ENCODE results near the gene COBLL1. TPM values are rescaled to one million over a fixed set of nuclear protein-coding genes. Genes with fewer than 3 reads are reported as not detected.

The COBLL1 gene
- total RNA-seq, 1 donor from 2014 or later: 110 TPM

DNA sequence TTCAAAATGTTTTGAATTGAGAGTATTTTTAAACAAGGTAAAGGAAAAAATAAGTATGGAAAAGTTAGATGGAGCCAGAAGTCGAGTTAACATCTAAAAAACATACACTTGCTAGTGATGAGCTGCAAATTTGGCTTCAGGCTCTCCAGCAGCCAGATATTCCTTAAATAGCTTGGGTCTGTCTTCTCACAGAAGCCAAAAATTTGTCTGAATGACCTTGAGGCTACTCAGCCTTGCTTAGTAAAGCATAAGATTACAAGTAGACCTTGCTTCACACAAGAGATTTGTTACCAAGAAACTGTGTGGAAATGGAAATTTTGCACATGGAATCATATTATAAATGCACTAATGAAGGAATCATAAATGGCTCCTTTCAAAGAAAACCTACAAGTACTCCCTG lies 179.6 kb downstream of the COBLL1 start:
- Mint-ChIP-seq H3K27me3 (ENCODE audit: low read depth) (no peaks in the 10 kb centered on the region), H3K36me3 (peaks cover 10% of the 10 kb centered on the region), H3K9me3 (peaks cover 12% of the 10 kb centered on the region), H3K4me1 (no peaks in the 10 kb centered on the region), H3K4me3 (no peak overlapping the region), H3K27ac (no peak overlapping the region)
- DNase-seq (ENCODE audit: low spot score in 2 of 2, unreplicated experiment in 2 of 2): no peak
- TF ChIP-seq, protein P1, sequence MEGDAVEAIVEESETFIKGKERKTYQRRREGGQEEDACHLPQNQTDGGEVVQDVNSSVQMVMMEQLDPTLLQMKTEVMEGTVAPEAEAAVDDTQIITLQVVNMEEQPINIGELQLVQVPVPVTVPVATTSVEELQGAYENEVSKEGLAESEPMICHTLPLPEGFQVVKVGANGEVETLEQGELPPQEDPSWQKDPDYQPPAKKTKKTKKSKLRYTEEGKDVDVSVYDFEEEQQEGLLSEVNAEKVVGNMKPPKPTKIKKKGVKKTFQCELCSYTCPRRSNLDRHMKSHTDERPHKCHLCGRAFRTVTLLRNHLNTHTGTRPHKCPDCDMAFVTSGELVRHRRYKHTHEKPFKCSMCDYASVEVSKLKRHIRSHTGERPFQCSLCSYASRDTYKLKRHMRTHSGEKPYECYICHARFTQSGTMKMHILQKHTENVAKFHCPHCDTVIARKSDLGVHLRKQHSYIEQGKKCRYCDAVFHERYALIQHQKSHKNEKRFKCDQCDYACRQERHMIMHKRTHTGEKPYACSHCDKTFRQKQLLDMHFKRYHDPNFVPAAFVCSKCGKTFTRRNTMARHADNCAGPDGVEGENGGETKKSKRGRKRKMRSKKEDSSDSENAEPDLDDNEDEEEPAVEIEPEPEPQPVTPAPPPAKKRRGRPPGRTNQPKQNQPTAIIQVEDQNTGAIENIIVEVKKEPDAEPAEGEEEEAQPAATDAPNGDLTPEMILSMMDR (IDR thresholded peaks at IDR 0.05; ENCODE audit: unreplicated experiment): no peak

DNA sequence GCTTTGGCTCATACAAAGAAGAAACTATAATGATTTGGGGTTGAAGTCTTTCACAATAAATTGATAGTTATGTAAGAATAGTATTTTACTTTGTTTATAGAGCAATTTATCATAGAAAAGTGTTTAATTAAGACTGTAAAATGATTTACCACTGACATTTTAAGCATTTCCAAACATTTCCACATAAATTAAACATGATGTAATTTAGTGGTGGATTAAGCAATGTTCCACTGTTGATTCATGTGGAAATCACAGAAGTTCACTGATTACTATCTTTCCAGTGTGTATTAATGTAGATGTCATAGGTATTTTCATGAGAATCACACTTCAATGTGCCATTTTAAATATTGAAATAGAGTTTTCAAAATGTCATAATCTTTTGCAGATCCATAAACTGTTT lies 180.3 kb downstream of the COBLL1 start:
- no peaks in the 10 kb centered on the region for H3K4me1 Mint-ChIP-seq
- DNase-seq (ENCODE audit: low spot score in 2 of 2, unreplicated experiment in 2 of 2): no peak
- H3K36me3 Mint-ChIP-seq: peaks cover 10% of the 10 kb centered on the region
- TF ChIP-seq, protein P1 (IDR thresholded peaks at IDR 0.05; ENCODE audit: unreplicated experiment): no peak
- peaks cover 7% of the 10 kb centered on the region for H3K9me3 Mint-ChIP-seq
- H3K27ac Mint-ChIP-seq: no peak overlapping the region
- H3K27me3 Mint-ChIP-seq (ENCODE audit: low read depth): no peaks in the 10 kb centered on the region
- H3K4me3 Mint-ChIP-seq: no peak overlapping the region

DNA sequence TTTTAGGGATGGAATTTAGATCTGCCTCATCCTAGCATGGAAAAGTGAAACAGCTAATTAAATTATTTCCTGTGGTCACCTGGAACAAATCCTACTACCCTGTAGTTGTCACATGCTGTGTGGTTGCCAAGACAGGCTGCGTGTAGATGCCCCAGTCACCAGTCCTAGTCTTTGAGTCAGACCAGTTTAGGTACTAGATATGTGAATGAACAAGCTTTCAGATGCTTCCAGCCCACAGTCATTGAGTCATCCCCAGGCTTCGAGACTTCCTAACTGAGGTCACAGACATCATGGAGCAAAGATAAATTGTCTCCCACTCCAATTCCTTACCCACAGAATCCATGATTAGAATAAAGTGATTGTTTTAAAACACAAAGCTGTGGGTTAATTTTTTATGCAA lies 184.5 kb downstream of the COBLL1 start:
- DNase-seq (ENCODE audit: low spot score in 2 of 2, unreplicated experiment in 2 of 2): no peak
- Mint-ChIP-seq H3K36me3 (peaks cover 13% of the 10 kb centered on the region), H3K27me3 (ENCODE audit: low read depth) (no peaks in the 10 kb centered on the region), H3K27ac (no peak overlapping the region), H3K4me1 (no peaks in the 10 kb centered on the region), H3K9me3 (peaks cover 29% of the 10 kb centered on the region), H3K4me3 (no peak overlapping the region)
- TF ChIP-seq, protein P1 (IDR thresholded peaks at IDR 0.05; ENCODE audit: unreplicated experiment): no peak

DNA sequence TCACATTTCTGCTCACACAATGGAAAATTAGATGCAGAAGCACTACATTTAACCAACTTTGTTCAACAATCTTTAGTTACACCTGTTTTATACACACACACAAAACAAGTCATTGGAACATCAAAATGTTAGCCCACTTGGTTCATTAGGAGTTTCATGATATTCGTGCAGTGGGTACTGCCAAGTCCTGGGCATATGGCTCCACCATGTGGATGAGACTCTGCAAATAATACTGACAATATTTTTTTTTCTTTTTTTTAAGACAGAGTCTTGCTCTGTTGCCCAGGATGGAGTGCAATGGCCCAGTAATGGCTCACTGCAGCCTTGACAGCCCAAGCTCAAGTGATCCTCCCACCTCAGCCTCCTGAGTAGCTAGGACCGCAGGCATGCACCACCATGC lies 185.9 kb downstream of the COBLL1 start:
- no peak for DNase-seq (ENCODE audit: low spot score in 2 of 2, unreplicated experiment in 2 of 2)
- peaks cover 41% of the 10 kb centered on the region for H3K9me3 Mint-ChIP-seq
- TF ChIP-seq, protein P1 (IDR thresholded peaks at IDR 0.05; ENCODE audit: unreplicated experiment): no peak
- H3K36me3 Mint-ChIP-seq: peaks cover 17% of the 10 kb centered on the region
- no peak overlapping the region for H3K4me3 Mint-ChIP-seq
- no peaks in the 10 kb centered on the region for H3K4me1 Mint-ChIP-seq
- H3K27me3 Mint-ChIP-seq (ENCODE audit: low read depth): no peaks in the 10 kb centered on the region
- H3K27ac Mint-ChIP-seq: no peak overlapping the region

DNA sequence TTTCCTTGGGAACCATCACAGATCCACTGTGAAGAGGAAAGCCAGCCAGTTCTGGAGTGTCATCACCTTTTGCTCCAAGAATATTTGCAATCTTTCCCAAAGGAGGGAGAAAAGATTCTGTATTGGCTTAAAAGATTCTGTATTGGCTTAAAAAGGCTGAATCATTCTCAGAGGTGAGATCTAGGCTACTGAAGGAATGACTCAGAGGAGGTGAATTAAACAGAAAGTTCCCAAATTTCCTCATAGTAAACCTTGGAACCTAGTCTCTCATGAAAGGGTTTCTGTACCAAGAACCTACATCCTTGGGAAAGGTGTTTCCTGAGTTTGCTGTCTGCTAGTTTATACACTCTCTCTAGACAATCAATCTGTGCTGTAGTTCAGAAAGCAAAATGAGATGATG lies 186.3 kb downstream of the COBLL1 start:
- no peak for DNase-seq (ENCODE audit: low spot score in 2 of 2, unreplicated experiment in 2 of 2)
- Mint-ChIP-seq H3K4me3 (no peak overlapping the region), H3K27me3 (ENCODE audit: low read depth) (no peaks in the 10 kb centered on the region), H3K9me3 (peaks cover 45% of the 10 kb centered on the region), H3K4me1 (no peaks in the 10 kb centered on the region), H3K36me3 (peaks cover 21% of the 10 kb centered on the region), H3K27ac (no peak overlapping the region)
- TF ChIP-seq, protein P1 (IDR thresholded peaks at IDR 0.05; ENCODE audit: unreplicated experiment): no peak

DNA sequence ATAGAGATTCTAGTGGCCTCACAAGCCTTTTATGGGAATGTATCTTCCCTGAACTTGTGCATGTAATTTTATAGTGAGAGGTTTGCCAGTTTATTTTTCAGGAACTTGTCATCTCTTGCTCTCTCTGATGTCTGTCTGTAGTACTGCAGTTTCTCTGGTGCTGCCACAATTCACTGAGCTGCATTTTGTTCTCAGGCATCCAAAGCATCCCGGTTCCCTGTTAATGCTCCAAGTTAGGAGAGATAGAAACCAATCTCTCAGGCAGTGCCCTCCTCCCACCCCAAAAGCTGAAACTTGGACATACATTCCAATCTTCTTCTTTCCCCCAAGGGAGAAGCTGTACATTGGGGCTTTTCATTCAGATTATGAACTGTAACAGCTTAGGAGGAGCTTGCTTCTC lies 190.3 kb downstream of the COBLL1 start:
- Mint-ChIP-seq H3K27ac (no peak overlapping the region), H3K9me3 (peaks cover 72% of the 10 kb centered on the region), H3K36me3 (peaks cover 28% of the 10 kb centered on the region), H3K4me3 (no peak overlapping the region), H3K27me3 (ENCODE audit: low read depth) (no peaks in the 10 kb centered on the region), H3K4me1 (no peaks in the 10 kb centered on the region)
- DNase-seq (ENCODE audit: low spot score in 2 of 2, unreplicated experiment in 2 of 2): no peak
- TF ChIP-seq, protein P1 (IDR thresholded peaks at IDR 0.05; ENCODE audit: unreplicated experiment): no peak
